22Rv1 (cell line): ENCODE data around the gene PSMD5.

Experiments
- CTCF ChIP-seq: fragments of 450-650 bp; IDR thresholded peaks from 2 replicates; pipeline ENCODE4 v1.5.1; 2017; ENCODE audit warnings: mild to moderate bottlenecking
- ZFX ChIP-seq: fragments of 450-650 bp; IDR thresholded peaks from 2 replicates; pipeline ENCODE4 v1.6.1; 2017; ENCODE audit warnings: antibody characterized with exemption, borderline replicate concordance

DNA sequence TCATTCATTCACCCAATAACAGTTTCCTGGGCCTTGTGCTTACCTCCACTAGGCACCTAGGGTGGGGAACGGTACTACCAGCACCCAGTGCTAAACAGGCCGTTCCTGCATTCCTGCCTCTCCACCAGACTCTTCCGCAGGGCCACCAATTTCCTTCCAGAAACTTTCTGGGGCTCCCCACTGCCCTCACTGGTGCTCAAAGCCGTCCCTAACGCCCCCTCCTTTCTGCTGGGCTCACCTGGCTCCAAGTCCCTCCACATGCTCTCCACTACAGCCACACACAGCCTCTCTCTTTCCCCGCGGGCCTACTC lies 32.9 kb upstream of the PSMD5 start:
- TF ChIP-seq CTCF (no peak), ZFX (no peak)
